GM18520 (cell line): Measurements from ENCODE around the gene SFSWAP.
"Not testable (repeated sequence)": the region's sequence is repeated elsewhere in the genome, so short reads cannot be mapped to it uniquely, and the experiment has no call there.

Source experiments
- ATAC-seq: cut with Tn5 transposase; IDR thresholded peaks from one replicate; pipeline ENCODE4 v1.9.1; 2021; ENCODE audit not compliant: unreplicated experiment

The SFSWAP gene

DNA sequence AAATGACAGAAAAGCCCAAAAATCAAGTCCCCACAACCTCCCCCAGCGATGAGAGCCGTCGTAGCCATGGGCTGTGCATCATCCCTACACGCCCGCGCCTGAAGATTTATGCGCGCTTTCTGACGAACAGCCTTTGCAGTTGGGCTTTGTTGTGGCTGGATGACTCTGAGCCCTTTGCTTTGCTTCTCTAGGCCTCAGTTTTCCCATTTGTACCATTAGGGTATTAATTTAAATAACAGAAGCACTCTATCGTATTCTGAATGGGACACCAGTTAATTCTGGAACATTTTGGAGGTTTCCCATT is 24.2 kb downstream of the SFSWAP start:
- no peak for ATAC-seq

DNA sequence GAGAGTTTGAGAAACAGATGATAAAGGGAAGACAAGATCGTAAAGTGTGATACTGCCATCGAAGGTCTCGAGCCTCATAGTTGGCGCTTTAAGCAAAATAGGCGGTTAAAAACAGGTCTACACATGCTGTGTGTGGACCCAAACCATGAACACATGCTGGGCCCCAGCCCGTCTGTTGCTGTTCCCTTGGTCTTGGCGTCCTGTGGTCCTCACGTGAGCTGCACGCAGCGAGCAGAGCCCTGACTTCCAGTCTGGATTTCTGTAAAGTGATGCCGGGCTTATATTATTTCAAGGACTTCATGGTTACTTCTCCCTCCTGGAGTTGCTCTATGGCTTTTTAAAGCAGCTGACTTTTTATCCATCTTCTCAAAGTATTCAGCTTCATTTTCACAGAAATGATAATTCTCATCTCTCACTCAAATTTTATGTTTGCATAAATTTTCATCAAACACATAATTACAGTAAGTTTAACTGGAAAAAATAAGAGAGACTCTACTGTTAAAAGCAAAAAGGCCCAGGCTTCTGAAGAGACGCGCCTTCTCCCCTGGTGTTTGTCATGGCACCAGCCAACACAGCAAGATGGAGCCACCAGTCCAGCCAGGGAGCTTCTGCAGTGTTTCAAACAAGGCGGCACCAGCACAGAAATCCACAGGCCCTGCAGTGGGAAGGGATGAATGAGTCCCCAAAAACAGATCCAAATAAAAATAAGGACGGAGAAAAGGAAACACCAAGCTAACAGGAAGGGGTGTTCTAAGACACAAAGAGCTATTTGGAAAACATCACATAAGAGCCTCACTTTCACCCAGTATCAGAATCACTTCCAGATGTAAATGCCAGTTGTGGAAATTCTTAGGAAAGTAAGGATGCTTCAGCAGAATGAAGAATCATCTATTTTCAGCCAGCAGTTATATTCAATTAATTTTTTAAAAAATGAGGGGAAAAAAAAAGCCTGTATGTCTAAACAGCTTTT is 24.9 kb downstream of the SFSWAP start:
- ATAC-seq = no peak

GRCh38 chr12:131736446-131737149 is 25.7 kb downstream of the SFSWAP start:
- ATAC-seq = no peak

DNA sequence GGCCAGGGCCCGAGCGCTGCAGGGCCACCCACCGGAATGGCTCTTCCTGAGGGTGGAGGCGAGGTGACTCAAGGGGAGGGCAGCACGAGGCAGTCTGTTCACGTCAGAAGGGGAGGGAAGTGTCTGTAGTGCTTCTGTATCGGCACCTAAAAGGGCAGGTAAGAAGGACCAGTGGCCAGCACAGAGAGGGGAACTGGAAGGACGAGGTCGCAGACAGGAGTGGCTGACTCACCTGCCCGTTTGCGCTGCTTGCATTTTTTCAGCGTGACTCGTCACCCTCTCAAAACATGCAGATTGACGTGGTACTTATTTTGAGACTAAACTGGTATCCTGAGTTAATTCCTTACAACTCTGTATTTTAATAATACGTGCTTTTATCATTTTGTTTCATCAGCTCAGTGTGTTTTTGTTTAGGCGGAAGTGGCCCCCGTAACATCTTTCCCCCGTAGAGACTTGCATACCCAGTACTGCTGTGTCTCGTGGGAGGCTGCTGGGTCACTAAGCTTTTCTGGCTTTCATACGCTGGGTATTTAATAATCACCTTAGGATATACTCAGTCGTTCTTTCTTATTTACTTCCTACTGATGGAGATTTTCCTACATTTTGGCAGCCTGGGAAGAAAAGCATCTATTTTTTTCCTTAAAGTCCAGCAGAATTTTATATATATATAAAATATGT is 26.4 kb downstream of the SFSWAP start:
- no peak for ATAC-seq

DNA sequence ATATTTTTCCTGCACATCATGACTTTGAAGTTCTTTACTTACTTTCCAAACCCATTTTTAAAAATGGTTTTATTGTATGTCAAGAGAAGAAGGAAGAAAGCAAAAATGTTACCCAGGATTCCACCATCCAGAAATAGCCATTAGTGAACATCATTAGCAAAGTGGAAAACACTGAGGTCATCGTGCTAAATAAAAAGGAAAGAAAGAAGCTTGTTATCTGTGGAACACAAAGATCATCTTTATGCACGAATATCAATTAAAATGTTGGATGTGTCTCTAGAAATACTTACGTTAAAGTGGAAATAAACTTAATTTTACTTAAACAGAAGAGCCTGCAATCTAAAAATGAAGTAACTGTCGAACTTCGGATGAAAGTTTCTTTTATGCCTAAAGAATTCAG is 27.3 kb downstream of the SFSWAP start:
- ATAC-seq = no peak

GRCh38 chr12:131740626-131741025 is 29.7 kb downstream of the SFSWAP start:
- no peak for ATAC-seq

DNA sequence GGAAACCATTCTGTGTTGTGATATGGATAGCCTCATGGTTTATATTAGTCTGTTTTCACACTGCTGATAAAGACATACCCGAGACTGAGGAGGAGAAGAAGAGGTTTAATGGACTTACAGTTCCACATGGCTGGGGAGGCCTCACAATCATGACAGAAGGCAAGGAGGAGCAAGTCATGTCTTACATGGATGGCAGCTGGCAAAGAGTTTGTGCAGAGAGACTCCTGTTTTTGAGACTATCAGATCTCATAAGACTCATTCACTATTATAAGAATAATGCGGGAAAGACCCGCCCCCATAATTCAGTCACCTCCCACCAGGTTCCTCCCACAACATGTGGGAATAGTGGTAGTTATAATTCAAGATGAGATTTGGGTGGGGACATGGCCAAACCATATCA is 31.9 kb downstream of the SFSWAP start:
- ATAC-seq = not testable (repeated sequence)

GRCh38 chr12:131743410-131743809 is 32.5 kb downstream of the SFSWAP start:
- ATAC-seq = not testable (repeated sequence)

GRCh38 chr12:131743880-131744279 is 33.0 kb downstream of the SFSWAP start:
- not testable (repeated sequence) for ATAC-seq

- not testable (repeated sequence) for ATAC-seq
These were observed 33.8 kb downstream of the SFSWAP start for GRCh38 chr12:131744675-131745074.

- no peak for ATAC-seq
These were observed 34.8 kb downstream of the SFSWAP start for GRCh38 chr12:131745706-131746105.

DNA sequence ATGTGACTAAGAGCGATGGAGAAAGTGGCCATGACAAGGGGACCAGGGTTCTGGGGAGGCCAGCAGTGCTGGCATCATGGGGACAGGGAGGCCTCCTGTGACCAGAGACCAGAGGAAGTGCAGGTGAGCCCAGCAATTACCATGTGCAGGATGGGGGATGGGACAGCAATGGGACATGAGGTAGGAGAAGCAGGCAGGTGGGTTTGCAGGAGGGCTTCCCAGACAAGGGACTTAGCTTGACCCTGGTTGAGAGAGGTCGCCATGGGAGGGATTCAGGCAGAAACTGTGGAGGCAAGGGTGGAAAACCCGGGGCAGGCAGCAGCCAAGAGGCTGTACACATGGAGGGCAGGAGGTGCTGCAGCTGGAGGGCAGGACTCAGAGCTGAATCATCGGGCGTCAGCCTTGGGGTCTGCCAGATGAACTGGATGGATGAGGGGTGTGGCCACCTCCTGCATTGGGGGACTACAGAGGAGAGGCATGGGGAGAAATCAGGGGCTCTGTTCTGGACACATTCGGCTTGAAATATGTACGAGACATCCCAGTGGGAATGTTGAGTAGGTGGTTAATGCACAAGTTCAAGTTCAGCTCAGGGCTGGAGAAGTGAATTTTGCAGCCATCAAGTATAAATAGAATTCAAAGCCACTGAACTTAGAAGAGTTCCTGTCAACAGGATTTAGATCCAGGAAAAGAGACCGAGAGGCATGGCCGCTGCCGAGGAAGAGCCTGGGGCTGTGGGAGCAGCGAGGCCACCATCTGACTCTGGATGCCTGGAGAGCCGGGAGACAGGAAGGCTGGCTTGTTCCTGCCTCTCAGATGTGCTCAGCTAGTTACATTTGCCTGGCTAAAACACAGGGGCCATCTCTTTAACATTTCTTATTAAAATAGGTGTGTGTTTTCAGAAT is 36.6 kb downstream of the SFSWAP start:
- no peak for ATAC-seq

GRCh38 chr12:131749618-131750315 is 38.9 kb downstream of the SFSWAP start:
- ATAC-seq = no peak

- no peak for ATAC-seq
These were observed 40.4 kb downstream of the SFSWAP start for GRCh38 chr12:131751335-131751734.

DNA sequence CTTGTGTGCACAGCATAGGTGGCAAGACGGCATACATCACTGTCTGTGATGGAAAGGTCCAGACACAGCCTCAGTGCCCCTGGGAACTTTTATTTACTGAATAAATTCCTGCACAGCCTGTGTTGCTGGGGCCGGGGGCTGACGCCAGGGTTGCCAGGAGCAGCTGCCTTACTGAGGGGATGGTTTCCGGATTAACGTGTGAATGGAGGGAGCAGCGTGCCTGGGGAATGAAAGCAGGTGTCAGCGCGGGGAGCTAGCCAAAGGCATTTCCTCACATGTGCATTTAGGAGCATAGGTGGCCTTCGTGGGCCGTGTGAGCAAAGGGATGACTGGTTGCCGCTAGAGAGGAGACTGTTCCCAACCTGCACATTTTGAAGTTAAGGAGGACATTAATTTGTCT is 41.6 kb downstream of the SFSWAP start:
- no peak for ATAC-seq

- ATAC-seq = no peak
These were observed 42.1 kb downstream of the SFSWAP start for GRCh38 chr12:131753005-131753404.

DNA sequence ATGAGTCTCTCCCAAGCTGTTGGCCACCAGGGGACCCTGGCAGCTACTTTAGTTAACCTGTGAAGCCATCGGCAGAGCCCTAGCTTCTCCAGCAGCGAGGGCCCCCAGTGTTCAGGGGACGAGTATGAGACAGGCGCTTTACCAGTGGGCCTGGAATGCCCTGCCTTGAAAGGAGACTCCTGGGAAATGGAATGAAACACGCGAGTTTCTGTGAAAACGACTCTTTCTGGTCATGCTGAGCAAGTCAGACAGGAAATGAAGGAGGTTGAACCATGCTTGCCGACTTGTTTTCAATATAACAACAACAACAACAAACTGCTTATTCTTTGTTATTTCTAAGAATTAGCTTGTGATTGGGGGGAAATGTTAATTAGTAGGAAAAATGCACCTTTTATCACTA is 42.9 kb downstream of the SFSWAP start:
- no peak for ATAC-seq

DNA sequence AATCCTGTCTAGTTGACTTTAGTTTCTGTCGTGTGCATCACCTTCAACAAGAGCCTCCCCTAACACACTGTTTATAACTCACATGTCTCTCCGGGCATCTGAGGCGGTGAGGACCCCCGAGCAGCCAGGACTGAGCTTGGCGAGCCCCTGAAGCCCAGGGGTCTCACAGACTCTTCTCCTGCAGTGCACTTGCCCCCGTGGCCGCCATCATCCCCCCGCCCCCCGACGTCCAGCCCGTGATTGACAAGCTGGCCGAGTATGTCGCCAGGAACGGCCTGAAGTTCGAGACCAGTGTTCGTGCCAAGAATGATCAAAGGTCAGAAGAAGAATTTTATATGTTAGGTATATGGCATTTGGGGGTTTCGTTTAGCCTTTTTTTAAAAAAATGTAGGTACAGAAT is 43.3 kb downstream of the SFSWAP start:
- ATAC-seq = no peak

GRCh38 chr12:131755305-131756113 is 44.6 kb downstream of the SFSWAP start:
- no peak for ATAC-seq
